NCI-H510A (cell line): Measurements from ENCODE around the gene COX4I1.

Source experiments
- DNase-seq: peaks from one replicate; lab custom pipeline; 2025; lab: John Stamatoyannopoulos, UW

Gene COX4I1

DNA sequence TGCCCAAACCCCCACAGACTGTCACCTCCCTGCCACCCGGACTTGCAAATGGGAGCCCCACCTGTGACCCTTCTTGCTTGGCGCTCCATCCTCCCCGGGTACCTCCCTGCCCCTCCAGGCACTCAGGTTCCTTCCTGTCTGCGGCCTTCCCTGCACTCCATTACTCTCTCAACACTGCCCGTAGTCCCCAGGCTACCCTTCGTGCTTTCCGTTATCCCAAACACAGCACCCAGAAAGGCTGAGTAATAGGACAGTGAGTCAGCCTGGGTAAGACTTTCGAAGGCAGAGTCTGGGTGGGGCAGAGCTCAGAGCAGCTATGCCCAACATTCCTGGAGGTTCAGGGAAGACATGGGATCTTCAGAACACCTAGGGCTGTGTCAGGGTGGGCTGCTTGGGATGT lies 32.0 kb upstream of the COX4I1 start:
- no peak for DNase-seq

DNA sequence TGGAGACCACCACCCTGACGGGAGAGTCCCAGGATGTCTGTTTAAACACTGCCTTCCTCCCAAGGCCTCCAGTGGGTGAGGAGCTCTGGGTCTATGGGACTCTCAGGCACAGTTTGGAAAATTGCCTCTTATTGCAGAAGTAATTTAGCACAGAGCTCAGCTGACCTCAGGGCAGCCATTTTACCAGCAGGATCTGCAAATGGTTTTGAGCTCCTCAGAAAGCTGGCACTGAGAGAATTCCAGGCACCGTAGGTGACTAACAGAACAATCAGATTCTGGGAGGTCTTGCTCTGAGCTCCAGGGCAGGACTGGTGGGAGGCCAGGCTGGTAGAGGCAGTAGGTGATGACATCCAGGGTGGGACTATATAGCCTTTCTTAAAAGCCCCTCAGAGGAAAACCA lies 31.3 kb upstream of the COX4I1 start:
- DNase-seq = no peak

- DNase-seq = no peak
These were observed 28.8 kb upstream of the COX4I1 start for GRCh38 chr16:85770741-85771140.

DNA sequence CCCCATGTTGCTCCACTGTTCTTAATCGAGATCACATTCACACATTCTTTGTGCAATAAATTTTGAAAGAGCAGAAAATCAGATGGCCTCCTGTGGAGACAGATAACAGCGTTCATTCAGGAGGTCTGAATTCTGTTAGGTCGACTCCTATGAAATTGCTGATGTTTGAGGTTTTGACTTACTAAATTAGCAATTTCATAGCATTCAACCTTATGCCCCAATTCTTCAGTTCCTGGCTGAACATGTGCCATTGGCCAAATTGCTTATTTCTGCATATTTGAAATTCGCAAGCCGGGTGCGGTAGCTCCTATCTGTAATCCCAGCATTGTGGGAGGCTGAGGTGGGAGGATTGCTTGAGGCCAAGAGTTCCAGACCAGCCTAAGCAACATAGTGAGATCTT lies 26.5 kb upstream of the COX4I1 start:
- no peak for DNase-seq

DNA sequence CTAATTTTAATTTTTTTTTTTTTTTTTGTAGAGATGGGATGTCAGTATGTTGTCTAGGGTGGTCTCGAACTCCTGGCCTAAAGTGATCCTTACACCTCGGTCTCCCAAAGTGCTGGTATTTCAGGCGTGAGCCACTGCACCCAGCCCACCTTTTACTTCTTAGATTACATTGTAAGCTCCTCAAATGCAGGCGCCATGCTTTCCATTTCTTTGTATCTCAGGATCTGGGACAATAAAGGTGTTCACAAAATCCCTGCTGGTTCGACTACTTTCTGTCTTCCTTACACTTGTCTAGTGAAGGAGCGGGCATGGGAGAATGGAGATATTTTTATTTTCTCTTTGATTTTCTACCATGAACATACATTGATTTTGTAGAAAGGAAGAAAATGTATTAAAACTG lies 25.4 kb upstream of the COX4I1 start:
- DNase-seq = no peak

GRCh38 chr16:85774811-85775210 lies 24.7 kb upstream of the COX4I1 start:
- no peak for DNase-seq

GRCh38 chr16:85777583-85778310 lies 21.7 kb upstream of the COX4I1 start:
- no peak for DNase-seq

DNA sequence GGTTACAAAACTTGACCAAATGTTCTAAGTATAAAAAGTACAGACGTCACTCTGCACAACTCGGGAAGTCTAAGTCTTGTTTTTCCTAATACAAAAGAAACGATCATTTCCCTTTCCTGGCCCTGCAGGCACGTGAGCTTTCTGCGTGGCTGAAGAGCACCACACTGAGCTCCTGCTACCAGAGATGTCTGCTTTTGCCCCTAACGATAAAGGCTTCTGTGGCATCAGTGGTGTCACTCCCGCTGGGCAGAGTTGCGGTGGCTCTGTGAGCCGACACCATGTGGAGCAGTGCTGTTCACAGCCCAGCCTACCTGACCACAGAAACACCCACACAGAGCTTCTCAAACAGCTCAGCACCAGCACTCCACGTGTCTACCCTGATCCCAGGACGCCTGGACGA lies 20.6 kb upstream of the COX4I1 start:
- no peak for DNase-seq

GRCh38 chr16:85780281-85780680 lies 19.2 kb upstream of the COX4I1 start:
- DNase-seq = no peak

GRCh38 chr16:85781156-85781555 lies 18.3 kb upstream of the COX4I1 start:
- DNase-seq = no peak

- no peak for DNase-seq
These were observed 17.7 kb upstream of the COX4I1 start for GRCh38 chr16:85781695-85782370.

DNA sequence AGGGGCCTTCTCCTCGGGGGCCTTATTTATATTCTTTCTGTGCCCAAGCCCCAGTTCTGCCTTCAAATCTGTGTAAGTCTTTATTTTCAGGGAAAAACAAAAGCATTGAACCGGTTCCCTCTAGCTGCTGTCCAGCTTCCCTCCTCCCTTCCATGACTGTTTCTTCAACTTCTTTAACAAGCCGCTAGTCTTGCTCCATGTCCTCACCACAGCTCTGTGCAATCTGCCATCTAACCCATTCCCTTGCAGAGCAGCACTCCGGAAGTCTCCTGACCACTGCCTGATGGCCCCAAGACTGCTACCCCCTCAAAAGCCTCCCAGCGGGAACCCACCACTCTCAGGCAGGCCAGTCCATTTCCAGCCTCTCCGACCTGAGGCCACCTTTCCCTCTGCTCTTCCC lies 17.0 kb upstream of the COX4I1 start:
- DNase-seq = no peak

- no peak for DNase-seq
These were observed 16.1 kb upstream of the COX4I1 start for GRCh38 chr16:85783441-85783840.

- DNase-seq = no peak
These were observed 14.7 kb upstream of the COX4I1 start for GRCh38 chr16:85784813-85785212.

DNA sequence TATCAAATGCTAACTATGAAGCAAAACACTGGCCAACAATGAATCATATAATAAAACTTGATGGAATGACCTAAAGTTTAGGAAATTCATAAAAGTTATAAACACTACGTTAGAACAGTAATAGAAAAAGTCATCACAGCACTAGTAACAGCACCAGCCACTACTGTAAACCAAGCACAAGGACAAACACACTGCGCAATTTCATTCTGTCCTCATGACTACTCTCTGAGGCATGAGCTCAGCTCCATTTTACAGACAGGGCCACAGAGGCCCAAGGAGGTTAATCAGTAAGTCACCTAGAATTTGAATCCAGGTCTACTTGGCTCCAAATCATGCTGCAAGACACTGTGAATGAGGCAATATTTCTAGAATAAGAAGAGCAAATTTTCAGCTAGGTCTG lies 13.6 kb upstream of the COX4I1 start:
- no peak for DNase-seq

GRCh38 chr16:85788819-85789218 lies 10.7 kb upstream of the COX4I1 start:
- DNase-seq = no peak

DNA sequence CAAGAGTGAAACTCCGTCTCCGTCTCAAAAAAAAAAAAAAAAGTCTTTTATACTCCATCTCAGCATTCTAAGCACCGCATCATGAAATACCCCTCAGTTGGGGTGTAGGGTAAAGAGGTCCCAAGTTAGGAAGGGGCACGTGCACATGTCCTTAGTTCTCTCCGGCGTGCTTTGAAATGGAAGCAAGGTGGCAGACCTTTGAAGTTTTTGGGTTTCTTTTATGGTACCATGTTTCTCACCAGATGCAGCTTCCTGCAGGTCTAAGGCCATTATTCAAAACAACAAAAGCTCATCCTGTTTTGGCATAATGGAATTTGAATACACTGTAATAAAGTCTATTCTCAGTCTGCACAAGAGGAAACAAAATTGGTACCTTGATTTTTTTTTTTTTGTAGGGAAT lies 9.7 kb upstream of the COX4I1 start:
- DNase-seq = no peak

DNA sequence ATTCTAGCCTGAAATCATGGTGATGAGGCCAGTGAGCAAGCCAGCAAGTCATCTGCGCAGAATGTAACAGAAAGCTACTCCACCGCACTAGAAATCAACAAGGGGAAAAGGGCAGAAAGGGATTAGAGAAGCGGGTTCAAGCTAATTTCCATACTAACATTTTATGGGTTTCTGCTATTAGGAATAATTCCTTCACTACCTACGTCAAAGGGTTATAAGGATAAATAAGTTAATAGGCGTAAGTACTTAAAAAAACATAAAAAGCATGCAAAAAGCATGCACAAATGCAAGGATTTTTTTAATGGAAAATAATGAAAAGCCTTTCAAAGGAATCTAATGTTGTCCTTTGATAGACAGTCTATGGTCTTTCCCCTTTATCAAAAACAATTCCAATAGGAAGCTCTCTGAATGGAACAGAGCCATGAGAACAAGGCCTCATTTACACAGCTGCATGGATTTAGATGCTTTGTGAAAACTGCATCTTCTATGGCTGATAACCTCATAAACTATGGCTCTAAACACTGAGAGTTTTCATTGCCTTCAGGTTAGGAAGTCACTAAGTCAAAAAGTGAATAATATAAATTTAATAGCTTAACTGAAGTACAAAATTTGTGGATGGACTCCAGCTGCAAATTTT lies 5.7 kb upstream of the COX4I1 start:
- DNase-seq = no peak

DNA sequence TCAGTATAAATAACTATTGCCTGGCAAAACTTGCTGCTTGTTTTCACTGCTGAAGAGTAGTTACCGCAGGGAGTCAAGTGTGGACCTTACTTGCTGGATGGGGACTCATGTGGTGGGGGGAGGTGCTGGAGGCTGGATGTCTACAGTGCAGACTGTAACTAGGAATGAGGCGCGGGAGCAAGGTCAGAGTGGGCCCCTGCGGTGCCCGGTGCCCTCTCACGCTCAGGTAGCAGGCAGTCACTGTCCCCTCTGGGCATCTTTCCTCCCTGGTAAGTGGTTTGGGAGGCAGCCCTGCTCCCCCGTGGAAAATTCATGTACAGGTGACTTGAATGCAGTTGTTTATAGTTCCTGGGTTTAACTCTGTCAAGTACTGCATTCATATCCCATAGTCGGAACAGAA lies 4.8 kb upstream of the COX4I1 start:
- no peak for DNase-seq

DNA sequence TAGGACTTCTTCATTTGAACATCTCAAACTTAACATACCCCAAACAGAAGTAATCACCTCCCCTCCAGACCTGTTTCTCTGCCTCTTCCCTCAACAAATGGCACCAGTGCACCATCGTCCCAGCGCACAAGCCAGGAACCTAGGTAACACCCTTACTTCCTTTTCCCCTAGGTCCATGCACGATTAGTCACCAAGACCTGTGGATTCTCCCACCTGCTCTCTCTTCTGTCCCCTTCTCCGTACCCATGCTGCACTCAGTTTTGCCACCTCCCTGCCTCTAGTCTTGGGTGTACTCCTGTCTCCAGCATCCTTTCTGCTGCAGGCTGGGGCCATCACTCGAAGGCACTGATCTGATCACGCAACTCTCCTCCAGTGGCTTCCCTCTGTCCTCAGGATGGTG lies 3.3 kb upstream of the COX4I1 start:
- DNase-seq = no peak

DNA sequence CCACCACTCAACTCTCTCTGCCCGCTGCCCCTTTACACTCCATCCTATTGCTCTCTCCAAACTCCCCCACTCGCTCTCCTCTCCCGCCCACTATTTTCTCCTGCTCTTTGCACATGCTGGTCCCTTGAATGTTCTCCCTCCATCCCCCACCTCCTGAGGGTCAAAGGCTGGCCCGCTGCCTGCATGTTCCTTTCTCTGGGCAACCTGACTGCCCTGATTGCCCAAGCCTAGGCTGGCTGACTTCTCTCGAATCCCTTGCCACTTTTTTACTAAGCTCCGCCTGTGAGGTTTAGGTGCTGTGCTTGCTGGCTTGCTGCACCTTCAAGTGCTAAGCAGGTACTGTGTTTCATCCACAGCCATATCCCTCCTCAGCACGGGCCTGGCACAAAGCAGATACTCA lies 2.9 kb upstream of the COX4I1 start:
- DNase-seq = no peak

GRCh38 chr16:85798283-85798776 lies 1.2 kb upstream of the COX4I1 start:
- no peak for DNase-seq

DNA sequence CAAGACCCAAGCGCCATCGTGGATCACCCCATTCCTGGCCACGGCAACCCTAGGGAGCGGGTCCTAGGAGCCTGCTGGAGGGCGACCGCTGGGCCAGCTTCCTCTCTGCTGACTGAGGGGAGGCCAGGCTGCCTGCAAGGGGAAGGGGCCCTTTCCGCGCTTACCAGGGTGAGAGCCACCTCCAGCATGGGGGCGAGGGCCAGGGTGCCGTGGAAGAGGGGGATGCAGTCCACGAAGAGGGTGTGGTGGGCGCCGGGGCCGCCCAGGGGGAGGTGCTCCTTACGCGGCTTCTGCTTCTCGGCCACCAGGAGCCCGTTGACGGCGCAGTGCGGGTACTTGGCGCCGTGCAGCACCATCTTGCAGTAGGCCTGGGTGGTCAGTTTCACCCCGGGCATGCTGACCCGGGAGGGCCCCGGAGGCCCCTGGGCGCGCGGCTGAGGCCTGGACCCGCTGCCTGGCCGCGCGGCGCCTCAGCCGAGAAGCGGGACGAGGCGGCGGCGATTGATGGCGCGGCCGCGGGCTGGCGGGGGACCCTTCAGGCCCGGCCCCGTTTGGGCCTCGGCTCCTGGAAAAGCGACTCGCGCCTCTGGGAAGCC lies 496 bp upstream of the COX4I1 start:
- DNase-seq = peak; percentile 20
